SU-DHL-6 (cell line): Measurements from ENCODE around the gene FLT1.

Experiments
- H2AFZ ChIP-seq: fragments of 200-600 bp; sonication (generic); 2 replicates; pipeline ENCODE4 v1.6.1; 2014; ENCODE audit warnings: low read depth, mild to moderate bottlenecking, moderate library complexity, mixed read lengths, antibody characterized with exemption, low read length; ENCODE audit not compliant: severe bottlenecking
- H3F3A ChIP-seq: fragments of 200-600 bp; shearing (Covaris generic); 2 replicates; pipeline ENCODE4 v1.6.0; 2016; ENCODE audit warnings: antibody characterized with exemption, mild to moderate bottlenecking; ENCODE audit not compliant: insufficient read depth
- H3K27ac ChIP-seq: fragments of 200-600 bp; sonication (generic); 2 replicates; pipeline ENCODE4 v1.5.1; 2016; ENCODE audit warnings: low read depth, mild to moderate bottlenecking, low read length, moderate library complexity, mixed read lengths
- H3K27me3 ChIP-seq: fragments of 200-600 bp; sonication (generic), shearing (Covaris generic); 2 replicates; pipeline ENCODE4 v1.6.0; 2014; ENCODE audit warnings: mild to moderate bottlenecking, low read length
- H3K36me3 ChIP-seq: fragments of 200-600 bp; sonication (generic); 2 replicates; pipeline ENCODE4 v1.6.1; 2014; ENCODE audit warnings: mild to moderate bottlenecking, low read length, mixed read lengths
- H3K4me2 ChIP-seq: fragments of 300-600, 200-600 bp; shearing (Covaris generic), sonication (generic); 2 replicates; pipeline ENCODE4 v1.6.0; 2014; ENCODE audit warnings: low read length, low read depth, mild to moderate bottlenecking; ENCODE audit not compliant: poor library complexity, severe bottlenecking
- H3K4me3 ChIP-seq: fragments of 200-600 bp; sonication (generic); 2 replicates; pipeline ENCODE4 v1.5.1; 2014; ENCODE audit warnings: antibody characterized with exemption, low read length, mild to moderate bottlenecking, mixed read lengths; ENCODE audit not compliant: insufficient read depth, poor library complexity, severe bottlenecking
- H3K79me2 ChIP-seq: fragments of 200-600 bp; sonication (generic); 2 replicates; pipeline ENCODE4 v1.6.1; 2014; ENCODE audit warnings: mild to moderate bottlenecking, low read length, moderate library complexity; ENCODE audit not compliant: insufficient read depth
- H3K9ac ChIP-seq: fragments of 200-600 bp; sonication (generic); 2 replicates; pipeline ENCODE4 v1.7.0; 2014; ENCODE audit warnings: mild to moderate bottlenecking, low read length
- H3K9me2 ChIP-seq: fragments of 200-600 bp; sonication (generic); replicated peaks from 2 replicates; pipeline ENCODE4 v1.6.1; 2014; ENCODE audit warnings: low read length; ENCODE audit not compliant: insufficient read depth
- H3K9me3 ChIP-seq: fragments of 200-600 bp; sonication (generic); 2 replicates; pipeline ENCODE4 v1.6.1; 2014; ENCODE audit warnings: low read length, mixed read lengths; ENCODE audit not compliant: insufficient read depth
- H4K20me1 ChIP-seq: fragments of 200-600 bp; sonication (generic); 2 replicates; pipeline ENCODE4 v1.6.1; 2014; ENCODE audit warnings: low read depth, mild to moderate bottlenecking, antibody characterized with exemption, low read length, moderate library complexity, mixed read lengths
- EZH2phosphoT487 ChIP-seq: fragments of 200-600 bp; sonication (generic), shearing (Covaris generic); conservative IDR thresholded peaks from 2 replicates; pipeline ENCODE4 v1.6.1; 2018; ENCODE audit warnings: mild to moderate bottlenecking, antibody characterized with exemption, low read length, moderate library complexity, mixed read lengths
- TF ChIP-seq, protein P1 (sequence below): fragments of 200-600 bp; sonication (generic); IDR thresholded peaks from one replicate; pipeline ENCODE4 v1.5.1; 2017; ENCODE audit warnings: antibody characterized with exemption, mild to moderate bottlenecking, low read length, moderate library complexity; ENCODE audit not compliant: insufficient read depth, poor library complexity, severe bottlenecking

FLT1 gene

GRCh38 chr13:28435917-28436316, 59.0 kb downstream of the FLT1 start:
- H3K27me3 ChIP-seq: no peaks in the 10 kb centered on the region
- no peak overlapping the region for H2AFZ ChIP-seq
- H3K36me3 ChIP-seq: no peaks in the 10 kb centered on the region
- TF ChIP-seq, protein P1, sequence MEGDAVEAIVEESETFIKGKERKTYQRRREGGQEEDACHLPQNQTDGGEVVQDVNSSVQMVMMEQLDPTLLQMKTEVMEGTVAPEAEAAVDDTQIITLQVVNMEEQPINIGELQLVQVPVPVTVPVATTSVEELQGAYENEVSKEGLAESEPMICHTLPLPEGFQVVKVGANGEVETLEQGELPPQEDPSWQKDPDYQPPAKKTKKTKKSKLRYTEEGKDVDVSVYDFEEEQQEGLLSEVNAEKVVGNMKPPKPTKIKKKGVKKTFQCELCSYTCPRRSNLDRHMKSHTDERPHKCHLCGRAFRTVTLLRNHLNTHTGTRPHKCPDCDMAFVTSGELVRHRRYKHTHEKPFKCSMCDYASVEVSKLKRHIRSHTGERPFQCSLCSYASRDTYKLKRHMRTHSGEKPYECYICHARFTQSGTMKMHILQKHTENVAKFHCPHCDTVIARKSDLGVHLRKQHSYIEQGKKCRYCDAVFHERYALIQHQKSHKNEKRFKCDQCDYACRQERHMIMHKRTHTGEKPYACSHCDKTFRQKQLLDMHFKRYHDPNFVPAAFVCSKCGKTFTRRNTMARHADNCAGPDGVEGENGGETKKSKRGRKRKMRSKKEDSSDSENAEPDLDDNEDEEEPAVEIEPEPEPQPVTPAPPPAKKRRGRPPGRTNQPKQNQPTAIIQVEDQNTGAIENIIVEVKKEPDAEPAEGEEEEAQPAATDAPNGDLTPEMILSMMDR: no peak
- no peak for TF ChIP-seq EZH2phosphoT487
- no peaks in the 10 kb centered on the region for H4K20me1 ChIP-seq
- H3K27ac ChIP-seq: no peak overlapping the region
- no peaks in the 10 kb centered on the region for H3K79me2 ChIP-seq
- no peaks in the 10 kb centered on the region for H3K9me3 ChIP-seq
- no peak overlapping the region for H3K4me2 ChIP-seq
- no peaks in the 10 kb centered on the region for H3F3A ChIP-seq
- H3K9ac ChIP-seq: no peak overlapping the region
- H3K4me3 ChIP-seq: no peak overlapping the region
- H3K9me2 ChIP-seq: no peaks in the 10 kb centered on the region

- no peak overlapping the region for H2AFZ ChIP-seq
- no peak overlapping the region for H3K27ac ChIP-seq
- H3K9ac ChIP-seq: no peak overlapping the region
- no peaks in the 10 kb centered on the region for H3K9me3 ChIP-seq
- no peaks in the 10 kb centered on the region for H3K9me2 ChIP-seq
- no peak overlapping the region for H3K4me3 ChIP-seq
- H3K4me2 ChIP-seq: no peak overlapping the region
- no peaks in the 10 kb centered on the region for H3F3A ChIP-seq
- H3K27me3 ChIP-seq: no peaks in the 10 kb centered on the region
- H3K36me3 ChIP-seq: no peaks in the 10 kb centered on the region
- no peaks in the 10 kb centered on the region for H4K20me1 ChIP-seq
- no peaks in the 10 kb centered on the region for H3K79me2 ChIP-seq
- no peak for TF ChIP-seq EZH2phosphoT487
- TF ChIP-seq, protein P1: no peak
Observed at GRCh38 chr13:28434926-28435325, 60.0 kb downstream of the FLT1 start.

GRCh38 chr13:28432816-28433560, 61.9 kb downstream of the FLT1 start:
- Histone ChIP-seq H4K20me1 (no peaks in the 10 kb centered on the region), H2AFZ (no peak overlapping the region)

More at GRCh38 chr13:28432816-28433560, 61.9 kb downstream of the FLT1 start:
- Histone ChIP-seq H3K9me2 (no peaks in the 10 kb centered on the region), H3K79me2 (no peaks in the 10 kb centered on the region), H3K9me3 (no peaks in the 10 kb centered on the region), H3K4me2 (no peak overlapping the region), H3K9ac (no peak overlapping the region), H3K27me3 (no peaks in the 10 kb centered on the region), H3K4me3 (no peak overlapping the region), H3F3A (no peaks in the 10 kb centered on the region), H3K27ac (no peak overlapping the region), H3K36me3 (no peaks in the 10 kb centered on the region)
- TF ChIP-seq EZH2phosphoT487: no peak
- TF ChIP-seq, protein P1: no peak
